MV-4-11 (cell line): Measurements from ENCODE around the gene SRR.

Experiments
- DNase-seq: peaks from one replicate; lab custom pipeline; 2025; lab: John Stamatoyannopoulos, UW

Gene SRR

GRCh38 chr17:2372180-2372579 lies 68.4 kb downstream of the SRR start:
- no peak for DNase-seq

GRCh38 chr17:2372681-2373080 lies 68.9 kb downstream of the SRR start:
- no peak for DNase-seq

GRCh38 chr17:2373179-2373578 lies 69.4 kb downstream of the SRR start:
- DNase-seq = no peak
